ENCODE data around the gene SPN. TPM values are rescaled to one million over a fixed set of nuclear protein-coding genes. Genes with fewer than 3 reads are reported as not detected.
"Not testable (repeated sequence)": the region's sequence is repeated elsewhere in the genome, so short reads cannot be mapped to it uniquely, and the experiment has no call there.

Gene SPN
- total and polyA plus RNA-seq, 7 donors: 0.28 to 13.3 (median 1.1) TPM

DNA sequence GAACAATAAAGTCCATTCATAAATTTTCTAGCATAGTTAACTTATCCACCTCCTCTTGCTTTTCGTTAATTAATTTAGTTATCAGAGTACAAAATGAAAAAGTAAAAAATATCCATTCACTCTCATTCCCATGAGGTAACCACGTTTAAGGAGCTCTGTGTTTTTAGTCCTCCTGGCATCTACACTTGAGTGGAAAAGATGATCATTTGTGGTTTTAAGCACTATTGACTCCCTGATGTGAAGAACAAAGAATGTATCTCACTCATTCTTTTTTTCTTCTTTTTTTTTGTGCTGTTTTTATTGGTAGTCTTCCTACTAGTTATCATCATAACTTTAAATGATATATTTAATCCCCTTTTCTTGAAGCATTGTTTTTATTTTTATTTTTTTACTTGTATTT lies 42.0 kb downstream of the SPN start:
- intact Hi-C loops (cut with DNase I): no loop called here
- peaks cover 0 to 5% (median 2%) of the 10 kb centered on the region in 4 donors for H3K4me1 ChIP-seq
- TF ChIP-seq, protein P1, sequence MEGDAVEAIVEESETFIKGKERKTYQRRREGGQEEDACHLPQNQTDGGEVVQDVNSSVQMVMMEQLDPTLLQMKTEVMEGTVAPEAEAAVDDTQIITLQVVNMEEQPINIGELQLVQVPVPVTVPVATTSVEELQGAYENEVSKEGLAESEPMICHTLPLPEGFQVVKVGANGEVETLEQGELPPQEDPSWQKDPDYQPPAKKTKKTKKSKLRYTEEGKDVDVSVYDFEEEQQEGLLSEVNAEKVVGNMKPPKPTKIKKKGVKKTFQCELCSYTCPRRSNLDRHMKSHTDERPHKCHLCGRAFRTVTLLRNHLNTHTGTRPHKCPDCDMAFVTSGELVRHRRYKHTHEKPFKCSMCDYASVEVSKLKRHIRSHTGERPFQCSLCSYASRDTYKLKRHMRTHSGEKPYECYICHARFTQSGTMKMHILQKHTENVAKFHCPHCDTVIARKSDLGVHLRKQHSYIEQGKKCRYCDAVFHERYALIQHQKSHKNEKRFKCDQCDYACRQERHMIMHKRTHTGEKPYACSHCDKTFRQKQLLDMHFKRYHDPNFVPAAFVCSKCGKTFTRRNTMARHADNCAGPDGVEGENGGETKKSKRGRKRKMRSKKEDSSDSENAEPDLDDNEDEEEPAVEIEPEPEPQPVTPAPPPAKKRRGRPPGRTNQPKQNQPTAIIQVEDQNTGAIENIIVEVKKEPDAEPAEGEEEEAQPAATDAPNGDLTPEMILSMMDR (IDR thresholded peaks at IDR 0.05): no peak
- TF ChIP-seq EP300 (IDR thresholded peaks at IDR 0.05) (no peak), POLR2AphosphoS5 (IDR thresholded peaks at IDR 0.05) (no peak), POLR2A (IDR thresholded peaks at IDR 0.05) (no peak)
- no peaks in the 10 kb centered on the region for H3K27me3 ChIP-seq
- no peak for DNase-seq
- no peaks in the 10 kb centered on the region for H3K9me3 ChIP-seq
- 79 to 82% methylated on average over 2 of the region's 2 CpGs for WGBS, 2 donors
- no peak overlapping the region for H3K27ac ChIP-seq
- no peaks in the 10 kb centered on the region for H3K36me3 ChIP-seq
- no peak overlapping the region for H3K4me3 ChIP-seq

DNA sequence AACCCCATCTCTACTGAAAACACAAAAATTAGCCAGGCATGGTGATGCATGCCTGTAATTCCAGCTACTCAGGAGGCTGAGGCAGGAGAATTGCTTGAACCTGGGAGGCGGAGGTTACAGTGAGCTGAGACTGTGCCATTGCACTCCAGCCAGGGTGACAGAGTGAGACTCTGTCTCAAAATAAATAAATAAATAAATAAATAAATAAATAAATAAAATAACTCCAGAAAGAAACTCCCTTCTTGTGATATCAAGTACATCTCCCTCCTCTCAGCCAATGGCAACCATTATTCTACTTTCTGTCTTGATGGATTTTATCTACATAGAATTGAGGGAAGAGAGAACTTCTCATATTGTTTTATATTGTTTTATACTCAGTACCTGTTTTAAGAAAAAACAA lies 44.1 kb downstream of the SPN start:
- H3K4me3 ChIP-seq; intact Hi-C loops (cut with DNase I); H3K27me3 ChIP-seq; DNase-seq; H3K4me1 ChIP-seq; H3K27ac ChIP-seq; H3K36me3 ChIP-seq; H3K9me3 ChIP-seq: not testable (repeated sequence)
- WGBS, 2 donors: 98 to 100% methylated on average over 1 of the region's 1 CpG

DNA sequence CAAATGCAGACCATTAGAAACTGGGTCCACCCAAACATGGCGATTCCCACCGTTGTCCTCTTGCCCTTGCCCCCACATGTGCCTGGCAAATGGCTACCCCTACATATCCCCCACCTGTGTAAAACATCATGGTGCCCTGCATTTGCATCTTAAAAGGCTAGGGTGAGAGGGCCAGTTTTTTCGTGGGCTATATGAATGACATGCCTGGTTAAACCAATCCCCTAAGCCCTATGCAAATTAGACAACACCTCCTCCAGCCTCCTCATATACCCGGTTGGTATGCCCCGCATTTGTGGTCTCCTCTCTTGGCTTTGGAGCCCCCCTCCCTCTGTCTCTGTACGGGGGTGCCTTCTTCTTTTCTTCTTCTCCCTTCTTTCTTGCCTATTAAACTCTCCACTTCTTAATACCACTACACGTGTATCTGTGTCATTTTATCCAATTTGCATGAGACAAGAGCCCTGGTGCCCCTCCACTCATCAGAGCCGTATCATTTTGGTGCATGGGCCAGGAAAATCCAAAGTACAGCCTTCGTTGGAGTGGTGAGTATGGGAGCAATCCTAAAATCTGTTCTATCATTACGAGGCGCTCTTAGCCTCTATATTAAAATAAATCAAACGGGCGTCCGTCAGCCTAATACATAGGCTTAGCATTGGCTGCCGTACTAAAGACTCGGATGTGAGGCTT lies 46.0 kb downstream of the SPN start:
- H3K36me3 ChIP-seq: no peaks in the 10 kb centered on the region
- no peak overlapping the region for H3K4me3 ChIP-seq
- intact Hi-C loops (cut with DNase I): no loop called here
- no peaks in the 10 kb centered on the region for H3K9me3 ChIP-seq
- peaks cover 0 to 8% (median 3%) of the 10 kb centered on the region in 4 donors for H3K4me1 ChIP-seq
- no peak for DNase-seq
- 71 to 87% methylated on average over 16 of the region's 16 CpGs for WGBS, 2 donors
- H3K27me3 ChIP-seq: no peaks in the 10 kb centered on the region
- TF ChIP-seq POLR2A (IDR thresholded peaks at IDR 0.05) (no peak), POLR2AphosphoS5 (IDR thresholded peaks at IDR 0.05) (no peak), EP300 (IDR thresholded peaks at IDR 0.05) (no peak)
- TF ChIP-seq, protein P1 (IDR thresholded peaks at IDR 0.05): no peak
- no peak overlapping the region for H3K27ac ChIP-seq

DNA sequence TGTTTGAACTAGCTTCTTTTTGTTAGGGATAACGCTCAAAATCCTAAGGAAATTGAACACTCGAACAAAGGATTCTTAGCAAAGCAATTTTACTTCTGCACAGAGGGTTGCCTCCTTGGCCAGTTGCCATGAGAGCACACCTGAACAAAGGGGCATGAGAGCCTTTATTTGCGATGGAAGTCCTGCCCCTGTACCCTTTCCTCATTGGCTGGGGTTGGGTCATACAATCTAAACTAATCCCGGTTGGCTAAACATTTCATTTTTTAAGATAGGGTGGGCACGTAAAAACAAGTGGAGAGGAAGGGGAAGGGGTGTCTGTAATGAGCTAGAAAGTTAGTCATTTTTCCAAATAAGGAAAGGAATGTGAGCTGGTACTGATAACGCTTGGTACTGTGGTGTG lies 46.6 kb downstream of the SPN start:
- H3K4me3 ChIP-seq; DNase-seq; H3K36me3 ChIP-seq; H3K27me3 ChIP-seq; H3K27ac ChIP-seq; H3K4me1 ChIP-seq; intact Hi-C loops (cut with DNase I); H3K9me3 ChIP-seq: not testable (repeated sequence)
- WGBS, 2 donors: 77 to 85% methylated on average over 6 of the region's 6 CpGs

DNA sequence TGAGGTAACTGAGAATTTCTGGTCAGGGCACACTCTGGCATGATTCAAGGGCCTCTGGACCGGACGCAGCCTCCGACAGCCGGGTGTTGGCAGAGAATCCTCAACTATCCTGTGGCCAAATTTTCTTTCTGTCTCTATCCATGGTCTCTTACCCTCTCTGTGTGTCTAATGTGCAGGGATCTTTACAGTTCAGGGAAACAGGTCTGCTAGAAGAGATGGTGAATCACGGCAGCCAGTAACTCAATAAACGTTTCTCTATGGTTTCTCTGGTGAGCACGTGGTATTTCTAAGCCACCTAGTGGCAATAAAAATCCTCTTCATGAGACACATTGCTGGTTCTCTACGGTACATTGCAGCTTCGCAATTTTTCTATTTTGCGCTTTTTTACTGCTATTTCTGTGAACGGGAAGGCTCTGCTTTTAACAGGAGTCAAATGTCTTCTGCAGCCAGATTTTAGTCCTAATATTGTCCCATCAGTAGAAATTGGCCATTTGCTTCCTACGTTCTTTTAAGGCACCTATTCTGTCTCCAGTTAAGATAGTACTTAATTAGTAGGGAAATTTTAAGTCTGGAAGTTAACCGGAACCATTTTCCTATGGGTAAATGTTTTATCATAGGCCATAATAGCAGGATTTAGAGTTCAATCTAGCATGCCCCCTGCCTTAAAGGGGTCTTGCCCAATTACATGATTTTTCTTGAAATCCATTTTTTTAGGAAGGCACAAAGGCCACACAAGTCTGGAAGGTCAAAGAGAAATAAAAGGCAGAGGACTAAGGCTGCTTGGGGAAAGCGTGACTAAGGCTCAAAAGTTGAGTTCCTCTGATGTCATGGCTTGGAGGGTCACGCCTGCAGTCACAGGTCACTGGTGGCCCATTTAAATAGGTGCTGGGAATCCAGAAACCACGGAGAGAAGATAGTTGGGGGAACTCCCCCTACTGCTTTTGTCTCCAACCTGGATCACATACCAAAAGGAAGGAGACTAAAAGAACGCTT lies 47.5 kb downstream of the SPN start:
- no peak for DNase-seq
- Histone ChIP-seq H3K4me1 (peaks cover 0 to 8% (median 3%) of the 10 kb centered on the region in 4 donors), H3K9me3 (no peaks in the 10 kb centered on the region), H3K4me3 (no peak overlapping the region), H3K27me3 (no peaks in the 10 kb centered on the region), H3K27ac (peak overlapping the region in 1 of 4 donors; percentile 28), H3K36me3 (no peaks in the 10 kb centered on the region)
- TF ChIP-seq POLR2AphosphoS5 (IDR thresholded peaks at IDR 0.05) (no peak), EP300 (IDR thresholded peaks at IDR 0.05) (no peak), POLR2A (IDR thresholded peaks at IDR 0.05) (no peak)
- TF ChIP-seq, protein P1 (IDR thresholded peaks at IDR 0.05): peak; percentile 33 to 66 (median 54)
- intact Hi-C loops (cut with DNase I): no loop called here
- WGBS, 2 donors: 45 to 50% methylated on average over 17 of the region's 17 CpGs

All from sigmoid colon (tissue), 7 donors.